Sigmoid colon (tissue), 4 donors: ENCODE results near the gene RNF207.

Experiments
- POLR2A ChIP-seq, 2 donors: fragments of 450-650 bp; IDR thresholded peaks; one replicate each; pipeline ENCODE4 v1.6.1; 2016; ENCODE audit warnings: antibody characterized with exemption in 2 of 2, mild to moderate bottlenecking in 2 of 2, moderate library complexity in 2 of 2
- POLR2AphosphoS5 ChIP-seq, 4 donors: sonication (generic); formaldehyde crosslinking; IDR thresholded peaks; one replicate each; pipeline ENCODE4 v1.6.1; 2017; ENCODE audit warnings: antibody characterized with exemption in 4 of 4
- TF ChIP-seq, protein P1 (sequence below), 4 experiments: fragments of 450-650 bp in 3 of 4; fragments of 200-600 bp in 1 of 4; IDR thresholded peaks; one replicate each; pipeline ENCODE4 v1.5.1; 2016 to 2019; ENCODE audit warnings: antibody characterized with exemption in 4 of 4, mild to moderate bottlenecking in 3 of 4, moderate library complexity in 2 of 4

GRCh38 chr1:6251681-6252373 lies 45.9 kb downstream of the RNF207 start:
- TF ChIP-seq POLR2A (IDR thresholded peaks at IDR 0.05) (no peak), POLR2AphosphoS5 (IDR thresholded peaks at IDR 0.05) (no peak)
- TF ChIP-seq, protein P1, sequence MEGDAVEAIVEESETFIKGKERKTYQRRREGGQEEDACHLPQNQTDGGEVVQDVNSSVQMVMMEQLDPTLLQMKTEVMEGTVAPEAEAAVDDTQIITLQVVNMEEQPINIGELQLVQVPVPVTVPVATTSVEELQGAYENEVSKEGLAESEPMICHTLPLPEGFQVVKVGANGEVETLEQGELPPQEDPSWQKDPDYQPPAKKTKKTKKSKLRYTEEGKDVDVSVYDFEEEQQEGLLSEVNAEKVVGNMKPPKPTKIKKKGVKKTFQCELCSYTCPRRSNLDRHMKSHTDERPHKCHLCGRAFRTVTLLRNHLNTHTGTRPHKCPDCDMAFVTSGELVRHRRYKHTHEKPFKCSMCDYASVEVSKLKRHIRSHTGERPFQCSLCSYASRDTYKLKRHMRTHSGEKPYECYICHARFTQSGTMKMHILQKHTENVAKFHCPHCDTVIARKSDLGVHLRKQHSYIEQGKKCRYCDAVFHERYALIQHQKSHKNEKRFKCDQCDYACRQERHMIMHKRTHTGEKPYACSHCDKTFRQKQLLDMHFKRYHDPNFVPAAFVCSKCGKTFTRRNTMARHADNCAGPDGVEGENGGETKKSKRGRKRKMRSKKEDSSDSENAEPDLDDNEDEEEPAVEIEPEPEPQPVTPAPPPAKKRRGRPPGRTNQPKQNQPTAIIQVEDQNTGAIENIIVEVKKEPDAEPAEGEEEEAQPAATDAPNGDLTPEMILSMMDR (IDR thresholded peaks at IDR 0.05): no peak
